Thyroid gland (tissue), 4 donors: ENCODE results near the gene PIK3R4.

Experiments
- POLR2A ChIP-seq, 2 donors: fragments of 450-650 bp; IDR thresholded peaks; one replicate each; pipeline ENCODE4 v1.6.1; 2017; ENCODE audit warnings: antibody characterized with exemption in 2 of 2, mild to moderate bottlenecking in 2 of 2, moderate library complexity in 1 of 2
- TF ChIP-seq, protein P1 (sequence below), 6 experiments: fragments of 200-600 bp in 3 of 6; fragments of 450-650 bp in 3 of 6; sonication (generic) in 3 of 6; IDR thresholded peaks; one replicate each; pipeline ENCODE4 v1.5.1; 2016 to 2019; ENCODE audit warnings: antibody characterized with exemption in 6 of 6, mild to moderate bottlenecking in 2 of 6, inconsistent platforms in 1 of 6, moderate library complexity in 1 of 6

DNA sequence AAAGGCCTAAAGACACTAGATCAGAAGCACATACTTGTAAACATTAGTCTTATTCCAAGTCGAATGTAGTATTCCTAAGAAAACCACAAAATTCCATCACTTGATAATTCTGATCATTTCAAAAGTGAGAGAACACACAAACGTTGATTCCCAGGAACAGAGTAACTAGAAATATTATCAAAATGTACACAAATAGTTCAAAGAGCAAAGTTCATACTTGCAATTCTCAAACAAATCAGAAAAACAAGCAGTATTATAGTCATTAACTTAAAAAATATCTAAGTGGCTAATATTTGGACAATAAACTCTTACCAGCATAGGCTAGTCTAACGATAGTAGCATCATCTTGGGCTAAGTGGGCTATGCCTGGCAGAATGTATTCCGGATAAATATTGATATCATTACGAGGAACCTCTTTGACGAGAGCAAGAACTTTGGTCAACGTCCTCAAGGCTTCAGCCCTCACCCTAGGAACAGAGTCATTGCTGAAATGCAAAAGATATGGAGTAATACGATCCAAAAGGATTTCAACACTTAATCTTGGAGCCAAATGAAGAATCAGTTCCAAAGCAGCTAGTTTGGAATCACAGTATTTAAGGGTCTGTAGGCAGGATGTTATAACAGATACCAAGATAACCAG lies 13.3 kb downstream of the PIK3R4 start:
- TF ChIP-seq, protein P1, sequence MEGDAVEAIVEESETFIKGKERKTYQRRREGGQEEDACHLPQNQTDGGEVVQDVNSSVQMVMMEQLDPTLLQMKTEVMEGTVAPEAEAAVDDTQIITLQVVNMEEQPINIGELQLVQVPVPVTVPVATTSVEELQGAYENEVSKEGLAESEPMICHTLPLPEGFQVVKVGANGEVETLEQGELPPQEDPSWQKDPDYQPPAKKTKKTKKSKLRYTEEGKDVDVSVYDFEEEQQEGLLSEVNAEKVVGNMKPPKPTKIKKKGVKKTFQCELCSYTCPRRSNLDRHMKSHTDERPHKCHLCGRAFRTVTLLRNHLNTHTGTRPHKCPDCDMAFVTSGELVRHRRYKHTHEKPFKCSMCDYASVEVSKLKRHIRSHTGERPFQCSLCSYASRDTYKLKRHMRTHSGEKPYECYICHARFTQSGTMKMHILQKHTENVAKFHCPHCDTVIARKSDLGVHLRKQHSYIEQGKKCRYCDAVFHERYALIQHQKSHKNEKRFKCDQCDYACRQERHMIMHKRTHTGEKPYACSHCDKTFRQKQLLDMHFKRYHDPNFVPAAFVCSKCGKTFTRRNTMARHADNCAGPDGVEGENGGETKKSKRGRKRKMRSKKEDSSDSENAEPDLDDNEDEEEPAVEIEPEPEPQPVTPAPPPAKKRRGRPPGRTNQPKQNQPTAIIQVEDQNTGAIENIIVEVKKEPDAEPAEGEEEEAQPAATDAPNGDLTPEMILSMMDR (IDR thresholded peaks at IDR 0.05): no peak
- TF ChIP-seq POLR2A (IDR thresholded peaks at IDR 0.05): no peak
